Measurements from ENCODE around the gene PIAS3.
A peak's percentile ranks its signal among the peaks of the same experiment; 100 is the strongest.

Gene PIAS3

DNA sequence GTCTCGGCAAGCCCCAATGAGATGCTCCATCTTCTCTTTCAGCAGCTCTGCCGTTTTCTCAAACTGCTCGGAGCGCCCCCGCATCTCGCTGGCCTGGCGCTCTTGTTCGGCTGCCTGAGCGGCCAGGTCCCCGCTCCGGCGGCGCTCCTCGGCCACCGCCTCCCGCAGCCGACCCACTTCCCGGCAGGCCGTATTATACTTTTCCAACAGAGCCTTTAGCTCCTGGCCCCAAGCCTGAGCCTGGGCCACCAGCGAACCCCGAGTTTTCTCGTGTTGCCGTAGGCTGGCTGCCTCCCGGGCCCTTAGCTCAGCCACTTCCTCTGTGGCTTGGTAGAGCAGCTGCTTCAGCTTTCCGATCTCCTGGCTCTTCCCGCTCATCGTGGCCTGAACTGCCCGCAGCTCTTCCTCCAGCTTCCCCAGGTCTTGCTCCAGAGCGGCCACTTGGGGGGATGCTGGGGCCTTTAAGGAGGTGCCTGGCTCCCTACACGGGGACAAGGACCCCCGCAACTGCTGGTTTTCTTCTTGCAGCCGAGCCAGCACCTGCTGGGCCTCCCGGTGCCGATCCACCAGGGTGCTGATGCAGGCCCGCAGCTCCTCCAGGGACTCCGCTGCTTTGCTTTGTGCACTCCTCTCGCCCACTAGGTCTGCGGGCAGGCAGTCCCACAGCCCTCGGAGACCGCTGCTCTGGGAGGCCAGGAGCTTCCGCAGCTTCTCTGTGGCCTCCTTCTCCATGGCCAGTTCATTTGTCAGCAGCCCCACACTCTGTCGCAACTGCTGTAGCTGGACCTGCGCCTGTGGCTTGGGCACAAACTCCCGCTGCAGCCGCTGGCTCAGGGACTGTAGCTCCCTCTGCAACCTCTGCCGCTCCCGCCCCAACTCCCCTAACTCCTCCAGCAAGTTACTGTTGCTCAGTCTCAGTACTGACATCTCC lies 13.4 kb upstream of the PIAS3 start:
- no peak for DNase-seq (ENCODE audit: extremely low read depth, low read depth)
- TF ChIP-seq, protein P1, sequence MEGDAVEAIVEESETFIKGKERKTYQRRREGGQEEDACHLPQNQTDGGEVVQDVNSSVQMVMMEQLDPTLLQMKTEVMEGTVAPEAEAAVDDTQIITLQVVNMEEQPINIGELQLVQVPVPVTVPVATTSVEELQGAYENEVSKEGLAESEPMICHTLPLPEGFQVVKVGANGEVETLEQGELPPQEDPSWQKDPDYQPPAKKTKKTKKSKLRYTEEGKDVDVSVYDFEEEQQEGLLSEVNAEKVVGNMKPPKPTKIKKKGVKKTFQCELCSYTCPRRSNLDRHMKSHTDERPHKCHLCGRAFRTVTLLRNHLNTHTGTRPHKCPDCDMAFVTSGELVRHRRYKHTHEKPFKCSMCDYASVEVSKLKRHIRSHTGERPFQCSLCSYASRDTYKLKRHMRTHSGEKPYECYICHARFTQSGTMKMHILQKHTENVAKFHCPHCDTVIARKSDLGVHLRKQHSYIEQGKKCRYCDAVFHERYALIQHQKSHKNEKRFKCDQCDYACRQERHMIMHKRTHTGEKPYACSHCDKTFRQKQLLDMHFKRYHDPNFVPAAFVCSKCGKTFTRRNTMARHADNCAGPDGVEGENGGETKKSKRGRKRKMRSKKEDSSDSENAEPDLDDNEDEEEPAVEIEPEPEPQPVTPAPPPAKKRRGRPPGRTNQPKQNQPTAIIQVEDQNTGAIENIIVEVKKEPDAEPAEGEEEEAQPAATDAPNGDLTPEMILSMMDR (IDR thresholded peaks at IDR 0.05; ENCODE audit: low read depth, low read length), result no peak

DNA sequence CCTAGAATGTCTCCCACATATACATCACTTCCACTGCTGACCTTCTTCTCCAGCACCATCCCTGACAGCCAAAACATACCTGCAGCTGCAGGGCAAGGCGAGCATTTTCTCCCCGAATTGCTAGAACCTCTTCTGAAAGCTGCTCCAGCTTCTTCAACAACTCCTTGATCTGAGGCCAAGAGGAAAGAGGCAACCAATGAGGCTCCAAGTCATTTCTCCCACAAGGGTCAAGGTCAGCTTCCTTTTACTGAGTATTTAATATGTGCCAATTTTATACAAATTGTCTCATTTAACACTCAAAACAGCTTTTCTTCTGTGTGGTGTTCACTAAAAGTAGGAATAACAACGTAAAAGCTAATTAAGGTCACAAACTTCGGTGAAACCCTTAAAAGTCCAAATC lies 9.4 kb upstream of the PIAS3 start:
- no peak for DNase-seq (ENCODE audit: extremely low read depth, low read depth)
- TF ChIP-seq, protein P1 (IDR thresholded peaks at IDR 0.05; ENCODE audit: low read depth, low read length), result no peak

DNA sequence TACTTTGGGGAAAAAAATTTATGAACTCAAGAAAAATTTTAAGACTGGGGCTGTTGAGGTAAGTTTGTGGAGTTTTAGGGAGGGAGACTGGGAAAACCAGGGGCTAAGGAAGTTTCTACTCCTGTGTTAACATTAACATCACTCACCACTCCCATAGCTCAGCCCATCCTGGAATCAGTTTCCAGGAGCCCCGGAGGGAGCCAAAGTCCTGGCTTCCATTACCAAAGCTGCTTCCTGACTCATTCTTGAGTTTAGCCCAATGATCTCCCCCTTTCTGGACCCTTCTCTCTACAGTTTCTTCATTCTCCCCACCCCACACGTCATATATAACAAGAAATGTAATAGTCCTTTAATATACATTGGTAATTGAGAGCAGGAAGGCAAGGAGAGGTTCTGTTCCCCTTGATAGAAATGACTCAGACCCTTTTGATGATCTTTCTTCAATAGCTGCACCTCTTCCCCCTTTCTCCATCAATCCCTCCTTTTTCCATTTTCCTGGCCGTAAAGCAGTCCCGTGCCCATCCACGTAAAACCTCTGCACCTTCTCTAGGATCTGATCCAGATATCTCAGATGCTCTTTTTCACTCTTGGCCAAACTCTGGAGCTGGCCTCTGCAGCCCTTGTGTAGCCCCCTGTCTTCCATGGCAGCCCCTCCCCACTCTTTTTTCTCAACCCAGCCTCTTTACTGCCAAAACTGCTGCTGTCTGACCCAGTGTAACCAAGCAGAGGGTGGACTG lies 4.6 kb upstream of the PIAS3 start:
- no peak for DNase-seq (ENCODE audit: extremely low read depth, low read depth)
- TF ChIP-seq, protein P1 (IDR thresholded peaks at IDR 0.05; ENCODE audit: low read depth, low read length), result no peak

DNA sequence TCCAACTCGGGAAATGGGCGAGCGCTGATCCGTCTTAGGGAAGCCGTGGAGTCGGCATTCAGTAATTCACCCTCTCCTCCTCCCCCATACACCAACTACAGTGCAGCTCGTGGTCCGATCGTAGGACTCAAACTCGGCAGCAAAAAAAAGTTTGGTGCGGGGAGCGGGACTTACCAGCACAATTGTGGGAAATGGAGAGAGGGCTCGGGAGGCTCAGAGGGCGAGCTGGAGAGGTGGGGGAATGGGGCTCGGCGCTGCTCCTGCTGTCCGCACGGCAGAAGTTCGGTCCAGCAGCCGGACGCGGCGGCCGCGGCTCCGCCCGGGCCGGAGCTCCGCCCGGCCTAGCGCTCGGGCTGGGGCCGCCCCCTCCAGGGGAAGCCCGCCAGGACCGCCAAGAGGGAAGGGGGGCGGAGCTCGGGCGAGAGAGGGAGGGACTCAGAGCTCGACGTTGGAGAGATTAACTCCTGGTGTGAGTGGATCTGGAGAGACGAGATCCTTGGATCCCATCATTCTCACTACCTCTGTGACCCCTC lies 676 bp upstream of the PIAS3 start:
- peak; percentile 73 for DNase-seq (ENCODE audit: extremely low read depth, low read depth)
- TF ChIP-seq, protein P1 (IDR thresholded peaks at IDR 0.05; ENCODE audit: low read depth, low read length), result no peak

DNA sequence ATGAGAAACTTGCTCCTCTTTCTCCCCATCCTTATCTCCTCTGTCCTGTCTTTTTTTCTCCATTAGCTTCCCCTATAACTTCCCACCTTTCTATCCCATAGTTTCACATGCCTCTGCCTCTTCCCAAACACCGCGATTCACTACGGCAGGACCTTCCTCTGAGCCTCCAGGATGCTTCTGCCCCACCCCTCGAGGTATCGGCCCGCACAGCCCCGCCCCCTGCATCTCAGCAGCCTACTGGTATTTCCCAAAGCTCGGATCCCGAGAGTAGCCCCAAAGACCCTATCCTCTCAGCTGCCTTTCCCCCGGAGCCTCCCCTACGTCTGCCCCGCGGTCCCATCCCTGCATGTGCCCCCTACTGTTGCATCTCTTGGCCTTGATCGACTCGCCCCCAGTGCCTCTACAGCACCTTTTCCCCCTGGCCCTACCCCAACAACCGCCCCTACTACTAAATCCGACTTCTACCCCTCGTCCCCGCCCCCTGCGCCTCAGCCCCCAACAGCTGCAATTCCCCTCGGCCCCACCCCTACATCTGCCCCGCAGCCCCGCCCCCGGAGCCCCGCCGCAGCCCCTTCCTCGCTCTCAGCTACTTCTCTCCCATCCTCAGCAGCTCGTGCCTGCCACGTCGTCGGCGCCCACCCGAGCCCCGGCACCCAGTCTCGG lies 512 bp downstream of the PIAS3 start:
- DNase-seq (ENCODE audit: extremely low read depth, low read depth), result no peak
- TF ChIP-seq, protein P1 (IDR thresholded peaks at IDR 0.05; ENCODE audit: low read depth, low read length), result no peak

DNA sequence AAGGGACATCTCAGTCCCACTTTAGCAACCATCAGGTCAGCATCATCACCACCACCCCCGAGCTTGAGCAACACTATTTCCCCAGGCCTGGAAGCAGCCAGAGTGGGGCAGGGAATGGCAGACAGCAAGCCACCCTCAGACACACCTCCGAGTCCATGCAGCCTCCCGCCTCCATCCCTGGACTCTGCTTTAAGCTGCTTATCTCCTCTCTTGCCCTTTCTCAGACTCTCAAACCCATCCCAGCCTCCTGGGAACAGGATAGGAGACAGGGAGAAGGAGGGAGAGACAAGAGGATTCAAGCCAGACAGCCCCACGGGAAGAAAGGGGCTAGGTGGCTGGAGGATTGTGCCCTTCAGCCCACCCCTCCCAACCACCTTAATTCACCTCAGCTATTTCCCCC lies 1.7 kb downstream of the PIAS3 start:
- no peak for DNase-seq (ENCODE audit: extremely low read depth, low read depth)
- TF ChIP-seq, protein P1 (IDR thresholded peaks at IDR 0.05; ENCODE audit: low read depth, low read length), result no peak

Data from AG09319 (cell line).